Sciatic nerve (tissue), 2 donors: Measurements from ENCODE around the gene TADA3. TPM values are rescaled to one million over a fixed set of nuclear protein-coding genes. Genes with fewer than 3 reads are reported as not detected.
A peak's percentile ranks its signal among the peaks of the same experiment; 100 is the strongest.
"Not testable (repeated sequence)": the region's sequence is repeated elsewhere in the genome, so short reads cannot be mapped to it uniquely, and the experiment has no call there.

Source experiments
- ATAC-seq: fragments of 200-7000 bp; cut with Tn5 transposase; one replicate; pipeline ENCODE4 v1.9.1; 2020; ENCODE audit warnings: mild to moderate bottlenecking, moderate library complexity
- DNase-seq: peaks from one replicate; pipeline ENCODE4 v3.0.0-alpha.2; 2020; ENCODE audit warnings: low spot score
- intact Hi-C: fragments of 100-400 bp; cut with DNase I; formaldehyde crosslinking; loops from one replicate; pipeline ENCODE4 v1.14.2; 2022
- total RNA-seq: library from RNA; stranded (reverse); fragmentation: NEBNext Ultra II Directional; extraction: Animal tissue kit (Norgen Biotek cat#: 25700); gene quantifications from one replicate; pipeline ENCODE4 v1.2.1, GENCODE V29; 2021
- donor health status: DM: no; HTN: no; CAD: no.
- donor health status: DM: no; HTN: no; CAD: no.

The TADA3 gene
- total RNA-seq, 1 donor from 2014 or later: 43.1 TPM

- DNase-seq: no peak
- ATAC-seq: no peak
- intact Hi-C loops: no loop called here
Measured at GRCh38 chr3:9786825-9787669, 5.2 kb downstream of the TADA3 start.

- ATAC-seq: no peak
- DNase-seq: no peak
- intact Hi-C loops: no loop called here
Measured at GRCh38 chr3:9786209-9786739, 6.0 kb downstream of the TADA3 start.

GRCh38 chr3:9785602-9786001, 6.7 kb downstream of the TADA3 start:
- intact Hi-C loops: no loop called here
- no peak for DNase-seq

GRCh38 chr3:9784965-9785364, 7.3 kb downstream of the TADA3 start:
- ATAC-seq: no peak
- intact Hi-C loops: no loop called here
- no peak for DNase-seq

More at GRCh38 chr3:9785602-9786001, 6.7 kb downstream of the TADA3 start:
- no peak for ATAC-seq

- intact Hi-C loops: no loop called here
- DNase-seq (no peak), ATAC-seq (no peak)
Measured at GRCh38 chr3:9783954-9784353, 8.3 kb downstream of the TADA3 start.

- DNase-seq (no peak), ATAC-seq (no peak)
- intact Hi-C loops: no loop called here
Measured at GRCh38 chr3:9782770-9783169, 9.5 kb downstream of the TADA3 start.

GRCh38 chr3:9781978-9782603, 10.2 kb downstream of the TADA3 start:
- intact Hi-C loops: no loop called here
- DNase-seq: no peak
- ATAC-seq: no peak

- DNase-seq: no peak
- ATAC-seq: no peak
- intact Hi-C loops: no loop called here
Measured at GRCh38 chr3:9781551-9781950, 10.7 kb downstream of the TADA3 start.

GRCh38 chr3:9780910-9781309, 11.4 kb downstream of the TADA3 start:
- intact Hi-C loops: no loop called here
- DNase-seq (no peak), ATAC-seq (no peak)

- ATAC-seq (peak; percentile 12), DNase-seq (no peak)
- intact Hi-C loops: no loop called here
Measured at GRCh38 chr3:9780458-9780812, 11.8 kb downstream of the TADA3 start.

- DNase-seq (no peak), ATAC-seq (peak; percentile 63)
- intact Hi-C loops: no loop called here
Measured at GRCh38 chr3:9779721-9780457, 12.4 kb downstream of the TADA3 start.

- DNase-seq (no peak), ATAC-seq (no peak)
- intact Hi-C loops: no loop called here
Measured at GRCh38 chr3:9779075-9779593, 13.1 kb downstream of the TADA3 start.

- ATAC-seq: peak; percentile 50
- DNase-seq: no peak
- intact Hi-C loops: no loop called here
Measured at GRCh38 chr3:9778143-9779074, 13.9 kb downstream of the TADA3 start.

GRCh38 chr3:9777694-9778021, 14.6 kb downstream of the TADA3 start:
- ATAC-seq (no peak), DNase-seq (no peak)
- intact Hi-C loops: no loop called here

GRCh38 chr3:9776896-9777693, 15.2 kb downstream of the TADA3 start:
- no peak for ATAC-seq
- no peak for DNase-seq
- intact Hi-C loops: no loop called here

- intact Hi-C loops, ATAC-seq, DNase-seq: not testable (repeated sequence)
Measured at GRCh38 chr3:9771007-9771406, 21.3 kb downstream of the TADA3 start.

- ATAC-seq (peak; percentile 75), DNase-seq (peak; percentile 95)
- intact Hi-C loops: no loop called here
Measured at GRCh38 chr3:9770276-9770812, 21.9 kb downstream of the TADA3 start.
